Psoas muscle (tissue), 8 donors: ENCODE data around the gene BTBD9. TPM values are rescaled to one million over a fixed set of nuclear protein-coding genes. Genes with fewer than 3 reads are reported as not detected.

Source experiments
- ATAC-seq, 4 donors: fragments of 200-7000 bp; cut with Tn5 transposase; one replicate each; pipeline ENCODE4 v1.9.1; 2020; ENCODE audit warnings: moderate library complexity in 3 of 4, mild to moderate bottlenecking in 2 of 4
- DNase-seq, 2 donors: peaks; one replicate each; pipeline ENCODE4 v3.0.0-alpha.2; 2020
- H3K27ac ChIP-seq: fragments of 200-600 bp; one replicate; pipeline ENCODE4 v1.8.0; 2022
- H3K27me3 ChIP-seq, 3 donors: fragments of 200-600 bp in 1 of 3; one replicate each; pipeline versions ENCODE4 v1.6.1 to v1.8.0; 2013 to 2022; ENCODE audit warnings: low read length in 2 of 3, mild to moderate bottlenecking in 2 of 3, moderate library complexity in 1 of 3; ENCODE audit not compliant: insufficient read depth in 3 of 3
- H3K36me3 ChIP-seq, 2 donors: fragments of 200-600 bp in 1 of 2; one replicate each; pipeline versions ENCODE4 v1.6.1 to v1.8.0; 2013 to 2022; ENCODE audit warnings: low read depth in 1 of 2, mild to moderate bottlenecking in 1 of 2, moderate library complexity in 1 of 2; ENCODE audit not compliant: insufficient read depth in 1 of 2
- H3K4me1 ChIP-seq: fragments of 200-600 bp; one replicate; pipeline ENCODE4 v1.8.0; 2022
- H3K4me3 ChIP-seq: fragments of 200-600 bp; one replicate; pipeline ENCODE4 v1.8.0; 2022; ENCODE audit warnings: mild to moderate bottlenecking
- H3K9me3 ChIP-seq: fragments of 200-600 bp; one replicate; pipeline ENCODE4 v1.8.0; 2022
- CTCF ChIP-seq: fragments of 200-600 bp; IDR thresholded peaks from one replicate; pipeline ENCODE4 v1.8.0; 2022; ENCODE audit warnings: antibody characterized with exemption
- WGBS, 3 donors: extraction: QIAGEN DNeasy Blood & Tissue Kit; methylation state at CpG; one replicate each; pipeline versions ENCODE4 v1.1.6 to v1.1.7; 2013; 5-methylcytosine and 5-hydroxymethylcytosine counted together
- intact Hi-C, 2 donors: fragments of 100-400 bp; cut with DNase I; formaldehyde crosslinking; loops; one replicate each; pipeline versions ENCODE4 v1.11.0 to v1.14.2; 2022
- polyA plus RNA-seq, 3 donors: library from polyadenylated mRNA; stranded (reverse); fragments of 200-250 nt; gene quantifications; one replicate each; pipeline ENCODE4 v1.2.3, GENCODE V29; 2013
- total RNA-seq, 4 donors: library from RNA; stranded (reverse); fragmentation: NEBNext Ultra II Directional in 2 of 4; extraction: Animal tissue kit (Norgen Biotek cat#: 25700) in 2 of 4; gene quantifications; one replicate each; pipeline versions ENCODE4 v1.2.1 to v1.2.4, GENCODE V29; 2021 to 2023
- donor health status: healthy with polysubstance abuse.
- donor health status: DM: no; HTN: no; CAD: no; lungs with moderate emphysema.
- donor health status: Bipolar disorder and iron deficiency.
- donor health status: healthy.
- donor health status: DM: yes; HTN: yes; CAD: no.
- donor health status: DM: no; HTN: no; CAD: no.
- donor health status: DM: no; HTN: no; CAD: no.
- donor health status: DM: yes; HTN: yes; CAD: no.

The BTBD9 gene
- total and polyA plus RNA-seq, 7 donors: 2.3 to 10.9 (median 8.4) TPM

DNA sequence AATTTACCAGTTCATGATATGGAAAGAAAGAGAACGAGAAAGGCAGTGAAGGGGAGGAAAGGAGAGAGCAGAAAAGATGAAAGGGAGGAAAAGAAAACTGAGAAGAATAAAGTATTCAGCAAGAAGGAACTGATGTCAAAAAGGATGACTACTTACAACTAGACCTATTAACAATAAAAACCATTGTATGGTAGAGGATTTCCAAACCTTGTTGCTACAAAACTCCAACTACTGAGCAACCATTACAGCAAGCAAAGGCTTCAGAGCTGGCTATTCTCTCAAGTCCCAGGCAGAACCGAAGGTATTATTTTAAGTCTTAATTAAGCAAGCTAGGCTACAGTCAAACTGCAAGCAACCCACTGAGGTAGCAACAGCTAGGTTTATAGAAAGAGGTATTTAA lies 142.2 kb downstream of the BTBD9 start:
- Histone ChIP-seq H3K27me3 (no peaks in the 10 kb centered on the region), H3K4me3 (no peak overlapping the region), H3K4me1 (no peaks in the 10 kb centered on the region), H3K27ac (no peak overlapping the region), H3K9me3 (no peaks in the 10 kb centered on the region), H3K36me3 (no peaks in the 10 kb centered on the region)
- intact Hi-C loops: loop anchor here (5.0 to 10.0 kb wide), 4 partner anchors 315 to 1013 kb away; no protein-coding TSS in a partner anchor
- no peak for TF ChIP-seq CTCF
- DNase-seq (no peak), ATAC-seq (no peak)
- WGBS, 3 donors: 87 to 89% (median 88%) methylated on average over 2 of the region's 2 CpGs

DNA sequence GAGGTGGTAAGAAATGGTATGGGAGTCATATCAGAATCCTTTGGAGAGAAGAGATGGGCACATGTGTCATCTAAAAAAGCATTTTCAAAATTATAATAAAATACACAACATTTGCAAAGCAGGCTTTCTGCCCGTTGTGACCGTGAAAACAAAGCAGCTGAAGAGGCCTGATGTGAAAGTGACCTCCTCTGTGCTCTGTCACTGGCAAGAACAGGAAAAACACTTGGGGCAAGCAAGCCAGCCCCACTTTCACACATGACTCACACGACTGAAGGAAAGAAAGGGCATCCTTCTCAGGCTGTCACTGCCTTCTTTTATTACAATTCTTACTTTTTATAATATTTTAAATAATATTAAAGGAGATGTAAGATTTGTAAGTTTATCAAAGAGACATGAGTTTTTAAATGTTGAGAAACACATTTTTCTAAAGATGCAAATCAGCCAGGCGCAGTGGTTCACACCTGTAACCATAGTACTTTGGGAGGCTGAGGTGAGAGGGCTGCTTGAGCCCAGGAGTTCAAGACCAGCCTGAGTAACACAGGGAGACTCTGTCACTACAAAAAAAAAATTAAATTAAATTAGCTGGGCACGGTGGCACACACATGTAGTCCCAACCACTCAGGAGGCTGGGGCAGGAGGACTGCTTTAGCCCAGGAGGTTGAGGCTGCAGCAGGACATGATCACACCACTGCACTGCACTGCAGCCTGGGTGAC lies 143.7 kb downstream of the BTBD9 start:
- Histone ChIP-seq H3K4me3 (no peak overlapping the region), H3K36me3 (no peaks in the 10 kb centered on the region), H3K4me1 (no peaks in the 10 kb centered on the region), H3K9me3 (no peaks in the 10 kb centered on the region), H3K27me3 (no peaks in the 10 kb centered on the region), H3K27ac (no peak overlapping the region)
- no peak for DNase-seq
- TF ChIP-seq CTCF: no peak
- intact Hi-C loops: loop anchor here (5.0 to 10.0 kb wide), 4 partner anchors 314 to 1011 kb away; no protein-coding TSS in a partner anchor
- WGBS, 3 donors: 51 to 67% (median 56%) methylated on average over 5 of the region's 5 CpGs
- ATAC-seq: peak in 1 of 4 donors; percentile 51

DNA sequence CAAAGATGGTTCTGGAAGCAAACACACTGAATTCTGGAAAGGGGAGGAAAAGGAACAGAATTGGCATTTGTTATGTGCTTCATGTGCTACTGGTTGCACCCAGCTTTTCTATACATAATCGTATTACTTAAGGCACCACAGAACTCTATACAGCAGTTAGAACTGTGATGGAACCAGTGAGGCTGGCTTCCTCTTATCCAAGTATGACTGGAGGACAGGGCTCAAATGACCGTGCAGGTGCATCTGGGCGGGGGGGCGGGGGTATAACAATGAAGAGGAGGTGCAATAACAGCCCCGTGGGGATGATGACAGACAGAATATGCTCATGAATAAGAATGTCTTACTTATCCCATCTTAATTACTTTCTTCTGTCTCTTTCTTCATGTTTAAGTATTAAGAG lies 144.2 kb downstream of the BTBD9 start:
- no peak for DNase-seq
- no peaks in the 10 kb centered on the region for H3K4me1 ChIP-seq
- no peak overlapping the region for H3K27ac ChIP-seq
- no peak overlapping the region for H3K4me3 ChIP-seq
- H3K27me3 ChIP-seq: no peaks in the 10 kb centered on the region
- ATAC-seq: no peak
- H3K36me3 ChIP-seq: no peaks in the 10 kb centered on the region
- intact Hi-C loops: loop anchor here (5.0 to 10.0 kb wide), 4 partner anchors 313 to 1011 kb away; no protein-coding TSS in a partner anchor
- no peak for TF ChIP-seq CTCF
- 65 to 71% (median 69%) methylated on average over 5 of the region's 5 CpGs for WGBS, 3 donors
- H3K9me3 ChIP-seq: no peaks in the 10 kb centered on the region

GRCh38 chr6:38493931-38494547 lies 145.7 kb downstream of the BTBD9 start:
- Histone ChIP-seq H3K36me3 (no peaks in the 10 kb centered on the region), H3K27ac (no peak overlapping the region), H3K4me3 (no peak overlapping the region), H3K9me3 (no peaks in the 10 kb centered on the region), H3K4me1 (no peaks in the 10 kb centered on the region), H3K27me3 (no peaks in the 10 kb centered on the region)
- DNase-seq (peak; percentile 57 to 64), ATAC-seq (peak in 3 of 4 donors; percentile 49 to 73 (median 54))
- intact Hi-C loops: loop anchor here (10.0 kb wide), 3 partner anchors 459 to 1009 kb away; no protein-coding TSS in a partner anchor
- TF ChIP-seq CTCF: peak; percentile 99
- WGBS, 3 donors: 33 to 35% (median 34%) methylated on average over 6 of the region's 6 CpGs
